GM10248 (cell line): Measurements from ENCODE around the gene STK24.

ENCODE experiments used
- CTCF ChIA-PET: fragments of 300-600 bp; sonication (Branson Sonifier 250); formaldehyde crosslinking; extraction: SDS; loops from one replicate; lab custom pipeline; 2021; ENCODE audit warnings: antibody characterized with exemption; lab: Yijun Ruan, JAX
- POLR2A ChIA-PET: fragments of 350-650 bp; sonication (Branson Sonifier 250); formaldehyde crosslinking; extraction: SDS; loops from one replicate; lab custom pipeline; 2020; ENCODE audit warnings: antibody characterized with exemption; lab: Yijun Ruan, JAX
- DNase-seq: peaks from one replicate; pipeline ENCODE4 v3.0.0; 2012; ENCODE audit errors: extremely low spot score
- TF ChIP-seq, protein P1 (sequence below): IDR thresholded peaks from 2 replicates; pipeline ENCODE4 v1.5.1; 2012; ENCODE audit warnings: mild to moderate bottlenecking, low read depth; ENCODE audit errors: extremely low read depth, missing control alignments, control extremely low read depth

STK24 gene

DNA sequence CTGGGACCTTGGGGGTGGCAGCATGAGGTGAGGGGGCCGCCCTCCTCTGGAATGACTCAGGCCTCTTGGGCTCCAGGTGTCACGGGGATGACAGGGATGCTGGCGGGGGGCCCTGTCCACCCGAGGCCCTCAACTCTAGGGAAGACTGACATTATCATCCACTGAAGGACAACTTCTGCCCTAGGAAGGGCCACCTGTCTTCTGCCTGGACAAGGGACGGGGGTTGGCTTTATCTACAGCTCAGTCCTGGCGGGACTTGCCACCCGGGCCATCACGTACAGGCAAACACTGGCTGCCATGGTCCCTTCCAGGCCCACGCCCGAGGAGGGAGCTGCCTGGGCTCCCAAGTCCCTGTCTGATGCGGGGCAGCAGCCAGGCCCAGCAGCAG lies 130.7 kb downstream of the STK24 start:
- TF ChIP-seq, protein P1, sequence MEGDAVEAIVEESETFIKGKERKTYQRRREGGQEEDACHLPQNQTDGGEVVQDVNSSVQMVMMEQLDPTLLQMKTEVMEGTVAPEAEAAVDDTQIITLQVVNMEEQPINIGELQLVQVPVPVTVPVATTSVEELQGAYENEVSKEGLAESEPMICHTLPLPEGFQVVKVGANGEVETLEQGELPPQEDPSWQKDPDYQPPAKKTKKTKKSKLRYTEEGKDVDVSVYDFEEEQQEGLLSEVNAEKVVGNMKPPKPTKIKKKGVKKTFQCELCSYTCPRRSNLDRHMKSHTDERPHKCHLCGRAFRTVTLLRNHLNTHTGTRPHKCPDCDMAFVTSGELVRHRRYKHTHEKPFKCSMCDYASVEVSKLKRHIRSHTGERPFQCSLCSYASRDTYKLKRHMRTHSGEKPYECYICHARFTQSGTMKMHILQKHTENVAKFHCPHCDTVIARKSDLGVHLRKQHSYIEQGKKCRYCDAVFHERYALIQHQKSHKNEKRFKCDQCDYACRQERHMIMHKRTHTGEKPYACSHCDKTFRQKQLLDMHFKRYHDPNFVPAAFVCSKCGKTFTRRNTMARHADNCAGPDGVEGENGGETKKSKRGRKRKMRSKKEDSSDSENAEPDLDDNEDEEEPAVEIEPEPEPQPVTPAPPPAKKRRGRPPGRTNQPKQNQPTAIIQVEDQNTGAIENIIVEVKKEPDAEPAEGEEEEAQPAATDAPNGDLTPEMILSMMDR: no peak
- ChIA-PET POLR2A (no interaction called here), CTCF (interaction anchor here (0.9 to 8.8 kb wide), 32 partner anchors 10 to 397 kb away, joined by 3 to 208 read pairs (median 7); no protein-coding TSS in a partner anchor)
- DNase-seq: no peak

DNA sequence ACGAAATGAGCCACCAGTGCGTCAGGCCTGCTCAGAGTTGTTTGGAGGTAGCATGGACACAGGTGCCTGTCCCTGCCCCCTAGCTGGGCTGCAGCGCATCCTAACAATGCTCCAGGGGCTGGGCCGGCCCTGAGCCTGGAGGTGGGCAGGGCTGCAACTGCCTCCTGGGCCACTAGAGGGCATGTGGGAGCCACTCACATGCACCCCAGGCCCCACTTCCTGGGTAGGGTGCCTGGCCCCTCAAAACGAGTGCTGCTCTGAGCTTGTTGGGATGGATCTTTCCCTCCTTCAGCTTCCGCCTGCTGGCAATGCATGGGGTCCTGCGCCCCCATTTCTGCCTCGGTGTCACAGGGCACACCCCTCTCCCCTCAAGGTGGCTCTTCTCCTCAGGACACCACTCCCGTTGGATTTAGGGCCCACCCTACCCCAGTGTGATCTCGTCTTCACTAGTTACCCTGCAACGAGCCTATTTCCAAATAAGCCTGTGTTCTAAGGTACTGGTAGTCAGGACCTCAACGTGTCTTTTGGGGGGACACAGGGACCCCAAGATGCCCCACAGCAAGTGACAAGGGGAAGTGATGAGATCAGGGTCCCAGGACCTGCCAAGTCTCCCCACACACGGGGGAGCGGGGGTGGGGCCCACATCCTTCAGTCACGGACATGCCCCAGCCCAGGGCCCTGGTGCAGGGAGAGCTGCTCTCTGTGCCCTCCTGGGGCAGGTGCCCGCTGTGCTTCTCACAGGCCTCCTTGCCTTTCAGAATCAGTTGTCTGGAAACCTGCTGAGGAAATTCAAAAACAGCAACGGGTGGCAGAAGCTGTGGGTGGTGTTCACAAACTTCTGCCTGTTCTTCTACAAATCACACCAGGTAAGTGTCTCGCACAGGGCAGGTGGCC lies 131.3 kb downstream of the STK24 start:
- TF ChIP-seq, protein P1: peak; percentile 99
- POLR2A ChIA-PET: no interaction called here
- peak; percentile 91 for DNase-seq
- CTCF ChIA-PET: interaction anchor here (0.6 to 8.8 kb wide), 60 partner anchors 10 to 1022 kb away, joined by 3 to 208 read pairs (median 5); no protein-coding TSS in a partner anchor

DNA sequence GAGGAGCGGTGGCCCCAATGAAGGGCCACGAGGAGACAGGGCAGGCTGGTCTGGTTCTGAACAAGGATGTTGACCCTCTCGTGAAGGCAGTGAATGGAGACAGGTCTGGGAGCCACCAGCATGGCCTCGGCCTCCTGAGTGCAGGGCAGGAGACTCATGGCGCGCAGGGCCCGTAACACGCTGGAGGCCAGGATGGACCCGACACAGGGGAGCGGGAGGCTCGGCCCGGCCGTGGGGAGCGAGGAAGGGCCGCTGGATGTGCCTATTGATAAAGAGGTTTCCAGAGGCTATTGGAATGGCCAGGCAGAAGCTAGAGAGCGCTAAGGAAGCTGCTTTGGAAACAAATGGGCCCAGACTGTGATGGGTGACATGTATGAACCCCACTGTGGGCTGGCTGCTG lies 132.5 kb downstream of the STK24 start:
- ChIA-PET POLR2A (no interaction called here), CTCF (interaction anchor here (0.8 to 8.8 kb wide), 35 partner anchors 9 to 588 kb away, joined by 3 to 208 read pairs (median 7); no protein-coding TSS in a partner anchor)
- TF ChIP-seq, protein P1: no peak
- DNase-seq: no peak

DNA sequence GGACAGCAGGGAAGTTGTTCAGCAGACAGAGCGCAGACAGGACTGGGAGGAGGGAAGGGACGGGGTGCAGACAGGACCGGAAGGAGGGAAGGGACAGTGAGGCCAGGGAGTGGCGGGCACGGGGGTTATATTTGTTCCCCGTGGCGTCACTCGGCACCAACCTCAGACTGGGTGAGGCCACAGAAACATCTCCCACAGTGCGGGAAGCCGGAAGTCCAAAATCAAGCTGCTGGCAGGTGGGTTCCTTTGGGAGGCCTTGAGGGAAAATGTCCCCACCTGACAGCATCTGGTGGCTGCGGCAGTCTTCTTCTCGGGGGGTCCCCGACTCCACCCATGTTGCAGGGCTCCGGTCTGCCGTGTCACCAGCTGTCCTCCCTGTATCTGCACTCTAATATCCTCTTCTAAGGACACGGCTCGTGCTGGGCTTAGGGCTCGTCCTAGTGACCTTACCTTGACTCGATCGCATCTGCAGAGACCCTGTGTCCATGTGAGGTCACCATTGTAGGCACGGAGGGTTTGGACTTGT lies 133.0 kb downstream of the STK24 start:
- CTCF ChIA-PET: interaction anchor here (1.1 to 8.8 kb wide), 8 partner anchors 9 to 400 kb away, joined by 3 to 208 read pairs (median 8); no protein-coding TSS in a partner anchor

DNA sequence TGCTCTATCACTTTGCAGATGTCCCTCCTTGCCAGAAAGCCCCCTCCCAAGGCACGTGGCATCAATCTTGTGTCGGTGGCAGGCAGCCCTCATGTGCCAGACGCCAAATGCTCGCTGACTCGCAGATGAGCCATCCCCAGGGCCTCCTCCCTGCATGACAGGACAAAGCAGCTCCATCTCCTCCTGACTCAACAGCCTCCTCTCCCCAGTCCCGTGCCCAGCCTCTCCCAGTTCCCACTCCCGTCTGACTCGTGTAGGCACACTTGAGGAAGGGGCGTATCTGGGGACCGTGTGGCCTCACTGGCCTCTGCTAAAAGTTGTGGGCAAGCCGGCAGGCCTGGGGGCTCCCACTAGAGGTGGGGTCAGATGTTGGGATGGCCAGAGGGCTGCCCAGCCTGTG lies 133.6 kb downstream of the STK24 start:
- ChIA-PET POLR2A (no interaction called here), CTCF (interaction anchor here (3.1 to 8.8 kb wide), 3 partner anchors 8 to 210 kb away, joined by 11 to 208 read pairs (median 25); no protein-coding TSS in a partner anchor)
- TF ChIP-seq, protein P1: no peak
- no peak for DNase-seq

More for the DNA sequence above, 133.0 kb downstream of the STK24 start:
- TF ChIP-seq, protein P1: no peak
- POLR2A ChIA-PET: no interaction called here
- no peak for DNase-seq

DNA sequence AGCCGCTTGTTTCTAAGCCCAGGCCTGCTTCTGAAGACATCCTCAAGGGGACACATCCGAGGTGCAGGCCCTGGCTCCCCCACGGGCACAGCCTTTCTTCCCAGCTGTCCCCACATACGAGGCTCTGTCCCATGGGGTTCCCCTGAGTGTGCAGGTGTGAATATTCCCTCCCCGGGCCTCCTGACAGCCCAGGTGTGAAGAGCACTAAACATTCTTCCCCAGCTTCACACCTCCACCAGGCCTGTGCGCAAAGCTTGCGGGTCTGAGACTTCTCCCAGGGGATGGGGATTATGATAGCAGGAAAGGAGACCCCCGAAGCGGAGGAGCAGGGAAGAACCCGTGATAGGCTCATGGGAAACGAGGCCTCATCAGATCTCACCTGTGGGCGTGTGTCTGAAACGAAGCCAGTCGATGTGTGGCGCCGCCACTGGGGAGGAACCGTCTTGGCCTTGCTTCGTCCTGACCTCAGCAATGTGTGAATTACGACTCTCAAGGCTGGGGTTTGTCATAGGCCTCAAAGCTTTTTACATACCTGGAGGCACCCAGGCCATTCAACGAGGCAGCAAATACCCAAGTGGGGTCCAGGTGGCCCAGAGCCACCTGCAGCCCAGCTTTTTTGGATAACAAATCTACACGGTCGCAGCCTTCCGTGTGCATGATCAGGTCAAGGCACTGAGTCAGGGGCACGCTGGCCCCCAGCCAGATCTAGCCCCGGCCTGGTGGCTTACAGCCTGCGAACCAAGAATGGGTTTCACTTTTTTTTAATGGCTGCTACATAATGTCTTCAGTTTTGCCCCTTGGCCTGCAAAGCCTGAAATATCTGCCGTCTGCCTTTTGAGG lies 134.3 kb downstream of the STK24 start:
- CTCF ChIA-PET: interaction anchor here (8.8 kb wide), 1 partner anchor 211 kb away, joined by 208 read pairs; no protein-coding TSS in a partner anchor
- TF ChIP-seq, protein P1: no peak
- no peak for DNase-seq
- POLR2A ChIA-PET: no interaction called here
